ENCODE data around the gene CIDEA.
"Not testable (repeated sequence)": the region's sequence is repeated elsewhere in the genome, so short reads cannot be mapped to it uniquely, and the experiment has no call there.

DNA sequence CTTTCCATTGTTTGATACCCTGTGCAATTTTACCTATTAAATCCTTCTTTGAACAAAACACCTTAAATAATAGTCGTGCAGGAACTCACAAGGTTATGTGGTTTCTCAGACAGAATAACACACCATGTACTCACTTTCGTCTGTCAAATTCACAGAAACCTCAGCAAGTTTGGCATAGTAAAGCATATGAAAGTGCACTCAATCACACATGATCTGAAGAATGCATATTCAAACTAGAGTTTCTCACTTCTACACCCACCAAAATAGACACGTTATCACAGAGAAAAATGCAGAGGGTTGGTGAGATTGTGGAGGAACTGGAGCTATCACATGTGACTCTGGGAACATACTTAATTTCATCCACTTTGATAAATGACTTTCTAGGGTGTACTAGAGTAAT, 25.9 kb upstream of the CIDEA start:
- not testable (repeated sequence) for TF ChIP-seq POLR2A (IDR thresholded peaks at IDR 0.05; ENCODE audit: low read depth, low read length); POLR2AphosphoS5 (IDR thresholded peaks at IDR 0.05; ENCODE audit: low read depth, low read length); TAF1 (IDR thresholded peaks at IDR 0.05; ENCODE audit: low read depth, low read length); PAX5 (IDR thresholded peaks at IDR 0.05; ENCODE audit: insufficient read depth, low read length, severe bottlenecking); SPI1 (IDR thresholded peaks at IDR 0.05; ENCODE audit: low read depth, low read length); POU2F2 (IDR thresholded peaks at IDR 0.05; ENCODE audit: low read depth, low read length)

Data from GM12891 (cell line).